ENCODE measurements around the gene NBEAL1.
"Not testable (repeated sequence)": the region's sequence is repeated elsewhere in the genome, so short reads cannot be mapped to it uniquely, and the experiment has no call there.

Gene NBEAL1

GRCh38 chr2:203014456-203015199, at the start of gene NBEAL1:
Gene NBEAL1, plus strand, starts transcription at chr2:203014875. Its CDS starts 1,510 bp downstream, at chr2:203016385.
- peak; percentile 99 for DNase-seq

GRCh38 chr2:202965810-202966460, 48.7 kb upstream of the NBEAL1 start:
- DNase-seq = no peak

- not testable (repeated sequence) for DNase-seq
Measured at GRCh38 chr2:202969404-202969803, 45.3 kb upstream of the NBEAL1 start.

- no peak for DNase-seq
Measured at GRCh38 chr2:202976809-202977208, 37.9 kb upstream of the NBEAL1 start.

- DNase-seq = no peak
Measured at GRCh38 chr2:202982779-202983491, 31.7 kb upstream of the NBEAL1 start.

GRCh38 chr2:202989749-202990148, 24.9 kb upstream of the NBEAL1 start:
- DNase-seq = no peak

GRCh38 chr2:202990501-202990900, 24.2 kb upstream of the NBEAL1 start:
- no peak for DNase-seq

GRCh38 chr2:202997113-202997512, 17.6 kb upstream of the NBEAL1 start:
- not testable (repeated sequence) for DNase-seq

GRCh38 chr2:203002054-203002821, 12.4 kb upstream of the NBEAL1 start:
- no peak for DNase-seq

- DNase-seq = no peak
Measured at GRCh38 chr2:203003716-203004115, 11.0 kb upstream of the NBEAL1 start.

GRCh38 chr2:203016716-203017115, 2.0 kb downstream of the NBEAL1 start:
- no peak for DNase-seq

GRCh38 chr2:203018181-203018580, 3.5 kb downstream of the NBEAL1 start:
- DNase-seq = no peak

- no peak for DNase-seq
Measured at GRCh38 chr2:203019142-203019541, 4.5 kb downstream of the NBEAL1 start.

- no peak for DNase-seq
Measured at GRCh38 chr2:203021991-203022390, 7.3 kb downstream of the NBEAL1 start.

- no peak for DNase-seq
Measured at GRCh38 chr2:203022751-203023150, 8.1 kb downstream of the NBEAL1 start.

- DNase-seq = no peak
Measured at GRCh38 chr2:203025592-203025991, 10.9 kb downstream of the NBEAL1 start.

GRCh38 chr2:203030545-203030944, 15.9 kb downstream of the NBEAL1 start:
- DNase-seq = no peak

- no peak for DNase-seq
Measured at GRCh38 chr2:203030991-203031390, 16.3 kb downstream of the NBEAL1 start.

- no peak for DNase-seq
Measured at GRCh38 chr2:203033395-203033794, 18.7 kb downstream of the NBEAL1 start.

GRCh38 chr2:203035879-203036470, 21.3 kb downstream of the NBEAL1 start:
- DNase-seq = no peak

GRCh38 chr2:203037026-203037425, 22.4 kb downstream of the NBEAL1 start:
- DNase-seq = no peak

- DNase-seq = no peak
Measured at GRCh38 chr2:203038586-203038985, 23.9 kb downstream of the NBEAL1 start.

GRCh38 chr2:203039211-203039610, 24.5 kb downstream of the NBEAL1 start:
- not testable (repeated sequence) for DNase-seq

All from KG1 (cell line).